ENCODE data around the gene NECAP2. TPM values are rescaled to one million over a fixed set of nuclear protein-coding genes. Genes with fewer than 3 reads are reported as not detected.

NECAP2 gene
- total and polyA plus RNA-seq, 10 of the 15 experiments (the other 5 are each of a cell fraction or from before 2014, with no cell fraction given), result 16.3 to 98.0 (median 57.4) TPM

GRCh38 chr1:16433030-16433429 lies 7.5 kb upstream of the NECAP2 start:
- H3K27ac ChIP-seq (ENCODE audit: control insufficient read depth, insufficient read depth), result no peak overlapping the region

More at GRCh38 chr1:16433030-16433429, 7.5 kb upstream of the NECAP2 start:
- Histone ChIP-seq H3K4me2 (ENCODE audit: control insufficient read depth, insufficient read depth) (no peak overlapping the region), H3K27me3 (replicated peaks in 1 of 2; ENCODE audit: control insufficient read depth in 2 of 2, insufficient read depth in 2 of 2, low read length in 1 of 2) (no peaks in the 10 kb centered on the region), H3K4me3 (no peak overlapping the region), H3K36me3 (ENCODE audit: control insufficient read depth in 2 of 2, insufficient read depth in 2 of 2, low read length in 1 of 2) (no peaks in the 10 kb centered on the region), H4K20me1 (ENCODE audit: control insufficient read depth, insufficient read depth) (no peaks in the 10 kb centered on the region), H3K79me2 (ENCODE audit: control insufficient read depth, insufficient read depth, low read length) (no peaks in the 10 kb centered on the region), H2AFZ (ENCODE audit: control insufficient read depth, low read depth, low read length) (no peak overlapping the region; the same call in 1 of the 2 replicates), H3K4me1 (ENCODE audit: control insufficient read depth, insufficient read depth, low read length) (peaks cover 9% of the 10 kb centered on the region), H3K9ac (ENCODE audit: control insufficient read depth, insufficient read depth, low read length) (no peak overlapping the region), H3K9me3 (replicated peaks; ENCODE audit: control insufficient read depth, insufficient read depth, low read length) (no peaks in the 10 kb centered on the region)
- DNase-seq (ENCODE audit: low read depth, low spot score) (no peak), ATAC-seq (no peak; the same call in 2 of the 3 replicates), FAIRE-seq (peak; percentile 54)
- WGBS (ENCODE audit: insufficient coverage, insufficient replicate concordance, low lambda C conversion rate, missing lambda C conversion rate), result 49% methylated on average over 9 of the region's 9 CpGs
- CTCF ChIA-PET, result interaction anchor here (1.2 kb wide), 1 partner anchor 351 kb away, joined by 3 read pairs; no protein-coding TSS in a partner anchor
- POLR2A ChIA-PET, result interaction anchor here (0.6 kb wide), 1 partner anchor 75 kb away, joined by 4 read pairs; no protein-coding TSS in a partner anchor
- BruUV-seq (replicated peaks), result no TSS peak
- TF ChIP-seq KDM1A (IDR thresholded peaks at IDR 0.05; ENCODE audit: borderline replicate concordance), result no peak
- 0 out of 2 replicates have a peak, but pooled peaks have one; percentile 33 for TF ChIP-seq SPI1 (IDR thresholded peaks at IDR 0.05; ENCODE audit: borderline replicate concordance, insufficient read depth, low read depth, low read length)
- no peak for TF ChIP-seq CREM (IDR thresholded peaks at IDR 0.05; ENCODE audit: low read depth)
- TF ChIP-seq ATF3 (IDR thresholded peaks at IDR 0.05; ENCODE audit: borderline replicate concordance, extremely low read depth, low read depth, low read length), result no peak
- TF ChIP-seq KLF5 (IDR thresholded peaks at IDR 0.05; ENCODE audit: partially characterized antibody), result no peak
- TF ChIP-seq IKZF1 (conservative IDR thresholded peaks at IDR 0.05), result 0 out of 2 replicates have a peak, but pooled peaks have one; percentile 11
- TF ChIP-seq CTCF (IDR thresholded peaks at IDR 0.05 in 2 of 3, conservative IDR thresholded peaks at IDR 0.05 in 1 of 3; ENCODE audit: control insufficient read depth in 2 of 3, extremely low read depth in 1 of 3, insufficient read depth in 1 of 3, low read depth in 3 of 3, low read length in 3 of 3), result no peak
- TF ChIP-seq CBX3 (IDR thresholded peaks at IDR 0.05; ENCODE audit: borderline replicate concordance, low read depth), result no peak
- TF ChIP-seq HSF1 (IDR thresholded peaks at IDR 0.05; ENCODE audit: low read depth, low read length), result no peak
- TF ChIP-seq RB1 (IDR thresholded peaks at IDR 0.05; ENCODE audit: borderline replicate concordance), result no peak
- no peak for TF ChIP-seq SMARCA5 (IDR thresholded peaks at IDR 0.05)
- no peak for TF ChIP-seq ZNF622 (IDR thresholded peaks at IDR 0.05)
- SMC1A ChIA-PET (ENCODE audit: uncharacterized antibody, unreplicated experiment), result interaction anchor here (0.7 to 0.8 kb wide), 2 partner anchors 39 to 58 kb away, joined by 3 read pairs; no protein-coding TSS in a partner anchor
- in situ Hi-C loops (cut with MboI) (no loop called here), intact Hi-C loops (cut with micrococcal nuclease; ENCODE audit: unreplicated experiment) (no loop called here)
- RAD21 ChIA-PET (ENCODE audit: unreplicated experiment), result interaction anchor here (1.2 kb wide), 1 partner anchor 12 kb away, joined by 4 read pairs; no protein-coding TSS in a partner anchor

Data from GM12878 (cell line).